ENCODE data around the gene PASK.

- no peak for TF ChIP-seq CTCF (IDR thresholded peaks at IDR 0.05)
- no peak for TF ChIP-seq EZH2 (IDR thresholded peaks at IDR 0.05; ENCODE audit: borderline replicate concordance, insufficient read depth, low read depth, low read length, poor library complexity, severe bottlenecking)
These were observed 37.2 kb downstream of the PASK start for GRCh38 chr2:241112046-241112445.

Measured in B cell (primary cell).